B cell (primary cell): Measurements from ENCODE around the gene PKM.
"Not testable (repeated sequence)": the region's sequence is repeated elsewhere in the genome, so short reads cannot be mapped to it uniquely, and the experiment has no call there.

Source experiments
- EZH2 ChIP-seq: IDR thresholded peaks from 2 replicates; pipeline ENCODE4 v1.6.1; 2012; ENCODE audit warnings: borderline replicate concordance, low read depth, mild to moderate bottlenecking, moderate library complexity, low read length; ENCODE audit not compliant: insufficient read depth, poor library complexity, severe bottlenecking
- TF ChIP-seq, protein P1 (sequence below): fragments of 200-600 bp; IDR thresholded peaks from one replicate; pipeline ENCODE4 v1.8.0; 2022; ENCODE audit warnings: antibody characterized with exemption, mild to moderate bottlenecking

DNA sequence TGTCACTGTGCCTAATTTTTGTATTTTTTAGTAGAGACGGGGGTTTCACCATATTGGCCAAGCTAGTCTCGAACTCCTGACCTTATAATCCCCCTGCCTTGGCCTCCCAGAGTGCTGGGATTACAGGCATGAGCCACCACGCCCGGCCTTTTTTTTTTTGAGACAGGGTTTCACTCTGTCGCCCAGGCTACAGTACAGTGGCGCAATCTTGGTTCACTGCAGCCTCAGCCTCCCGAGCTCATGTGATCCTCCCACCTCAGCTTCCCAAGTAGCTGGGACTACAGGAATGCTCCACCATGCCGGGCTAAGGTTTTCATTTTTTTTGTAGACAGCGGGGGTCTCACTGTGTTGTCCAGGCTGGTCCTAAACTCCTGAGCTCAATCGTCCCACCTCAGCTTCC, 59.0 kb downstream of the PKM start:
- TF ChIP-seq EZH2: not testable (repeated sequence)
- TF ChIP-seq, protein P1, sequence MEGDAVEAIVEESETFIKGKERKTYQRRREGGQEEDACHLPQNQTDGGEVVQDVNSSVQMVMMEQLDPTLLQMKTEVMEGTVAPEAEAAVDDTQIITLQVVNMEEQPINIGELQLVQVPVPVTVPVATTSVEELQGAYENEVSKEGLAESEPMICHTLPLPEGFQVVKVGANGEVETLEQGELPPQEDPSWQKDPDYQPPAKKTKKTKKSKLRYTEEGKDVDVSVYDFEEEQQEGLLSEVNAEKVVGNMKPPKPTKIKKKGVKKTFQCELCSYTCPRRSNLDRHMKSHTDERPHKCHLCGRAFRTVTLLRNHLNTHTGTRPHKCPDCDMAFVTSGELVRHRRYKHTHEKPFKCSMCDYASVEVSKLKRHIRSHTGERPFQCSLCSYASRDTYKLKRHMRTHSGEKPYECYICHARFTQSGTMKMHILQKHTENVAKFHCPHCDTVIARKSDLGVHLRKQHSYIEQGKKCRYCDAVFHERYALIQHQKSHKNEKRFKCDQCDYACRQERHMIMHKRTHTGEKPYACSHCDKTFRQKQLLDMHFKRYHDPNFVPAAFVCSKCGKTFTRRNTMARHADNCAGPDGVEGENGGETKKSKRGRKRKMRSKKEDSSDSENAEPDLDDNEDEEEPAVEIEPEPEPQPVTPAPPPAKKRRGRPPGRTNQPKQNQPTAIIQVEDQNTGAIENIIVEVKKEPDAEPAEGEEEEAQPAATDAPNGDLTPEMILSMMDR: not testable (repeated sequence)
